ENCODE measurements around the gene PRKCA.
A peak's percentile ranks its signal among the peaks of the same experiment; 100 is the strongest.
"Not testable (repeated sequence)": the region's sequence is repeated elsewhere in the genome, so short reads cannot be mapped to it uniquely, and the experiment has no call there.

Gene PRKCA

DNA sequence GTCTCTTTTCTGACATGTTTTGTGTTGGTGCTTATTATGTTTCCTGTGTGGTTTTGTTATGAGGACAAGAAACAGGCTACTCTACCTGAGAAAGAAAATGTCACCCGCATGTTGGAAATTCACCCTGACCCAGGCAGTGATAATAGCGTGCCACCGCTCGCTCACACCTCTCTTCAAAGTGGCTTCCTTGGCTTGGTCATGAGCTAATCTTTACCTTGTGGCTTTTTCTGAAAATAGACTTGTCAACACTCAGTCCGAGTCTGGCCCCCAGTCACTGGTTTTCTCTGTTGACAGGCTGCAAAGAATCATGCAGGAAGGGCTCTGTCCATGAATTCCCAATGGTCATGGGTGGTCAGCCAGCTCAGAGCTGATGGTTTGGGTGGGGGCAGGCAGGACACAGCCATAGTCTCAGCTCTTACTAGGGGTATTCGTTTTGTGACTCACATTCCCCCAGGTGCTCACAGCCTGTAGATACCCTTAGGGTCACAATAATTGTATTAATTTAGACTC lies 411.2 kb downstream of the PRKCA start:
- DNase-seq (ENCODE audit: low read depth in 2 of 2), result no peak

DNA sequence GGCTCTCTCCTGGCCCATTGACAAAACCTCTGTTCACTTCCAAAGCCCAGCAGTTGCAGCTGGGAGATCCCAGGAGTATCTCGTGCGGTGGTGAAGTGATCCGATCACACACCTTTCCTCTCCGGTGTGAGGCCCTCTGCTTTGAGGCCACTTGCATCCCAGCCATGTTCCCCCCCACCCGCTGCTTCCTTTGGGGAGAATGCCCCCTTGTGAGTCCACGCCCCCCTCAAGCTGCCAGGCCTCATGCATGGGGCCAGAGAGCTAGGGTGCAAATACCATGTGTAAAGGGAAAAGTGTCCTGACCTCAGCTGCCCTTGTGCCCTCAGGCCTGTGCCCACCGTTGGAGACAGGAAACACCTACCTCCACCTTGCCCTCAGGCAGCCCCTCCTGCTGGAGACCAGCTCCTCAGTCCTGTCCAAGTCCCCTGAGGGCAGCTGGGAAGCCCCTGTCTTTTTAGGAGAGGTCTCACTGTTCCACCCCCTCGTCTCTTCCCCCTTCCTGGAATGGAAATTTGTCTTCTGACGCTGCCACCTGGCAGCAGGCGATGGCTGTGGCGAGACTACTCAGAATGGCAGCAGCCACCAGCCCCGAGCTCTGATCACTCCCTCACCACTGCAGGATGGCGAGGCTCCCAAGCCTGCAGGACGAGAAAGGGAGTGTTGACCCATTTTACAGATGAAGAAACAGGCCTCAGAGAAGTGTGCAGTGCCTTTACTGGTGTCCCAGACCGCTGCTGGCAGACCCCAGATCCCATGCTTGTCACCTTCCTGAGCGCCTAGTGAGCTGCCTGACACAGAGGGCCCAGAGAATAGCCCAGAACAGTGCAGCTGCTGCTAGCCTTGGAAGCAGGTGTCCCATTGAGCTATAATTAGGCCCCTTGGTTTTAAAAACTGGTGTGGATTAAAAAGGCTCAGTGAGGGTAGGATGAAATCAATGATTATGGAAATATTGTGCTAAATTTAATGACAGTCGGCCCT lies 411.9 kb downstream of the PRKCA start:
- no peak for DNase-seq (ENCODE audit: low read depth in 2 of 2)

DNA sequence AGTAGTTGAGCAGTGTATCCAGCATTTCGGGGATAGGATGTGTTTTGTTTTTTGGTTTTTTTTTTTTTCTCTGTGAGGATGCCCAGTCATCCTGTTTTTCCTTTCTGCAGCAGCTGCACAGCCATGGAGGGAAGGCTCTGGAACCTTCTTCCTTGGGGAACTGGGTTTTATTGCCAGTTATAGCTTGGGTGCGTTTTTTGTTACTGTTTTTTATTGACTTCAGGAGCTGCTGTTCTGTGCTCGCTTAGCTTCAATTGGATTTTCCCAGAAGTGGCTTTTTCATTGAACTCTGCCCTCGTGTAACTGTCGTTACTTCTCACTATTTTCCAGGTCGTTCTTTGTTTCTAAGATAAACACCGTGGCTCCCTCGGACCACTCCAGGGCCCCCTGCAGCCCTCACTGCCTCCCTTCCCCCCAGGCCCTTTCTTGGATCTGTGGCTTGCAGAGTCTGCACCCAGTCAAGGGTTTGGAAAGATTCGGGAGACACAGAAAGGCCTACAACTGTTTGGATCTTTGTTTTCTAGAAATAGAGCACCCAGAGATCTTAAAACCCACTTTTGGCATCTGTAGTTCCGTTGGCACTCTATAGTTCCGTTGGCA lies 412.8 kb downstream of the PRKCA start:
- no peak for DNase-seq (ENCODE audit: low read depth in 2 of 2)

DNA sequence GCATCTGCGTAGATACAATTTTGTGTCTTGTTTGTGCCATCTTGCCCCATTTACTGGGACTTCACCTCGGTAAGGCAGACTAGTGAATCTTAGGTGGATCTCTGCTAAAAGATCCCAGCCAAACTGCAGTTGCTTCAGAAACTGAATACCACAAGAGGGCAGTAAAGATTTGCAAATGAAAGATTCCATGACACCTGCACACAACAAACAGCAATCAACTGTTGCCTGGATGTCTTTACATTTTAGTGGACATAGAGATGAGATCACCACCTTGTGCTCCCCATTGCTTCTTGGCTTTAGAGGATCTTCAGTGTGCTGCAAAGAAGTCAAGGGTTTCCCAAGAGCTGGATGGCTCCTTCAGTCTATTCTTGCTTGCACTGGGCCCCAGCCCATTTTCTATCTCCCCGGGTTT lies 413.3 kb downstream of the PRKCA start:
- DNase-seq (ENCODE audit: low read depth in 2 of 2), result peak; percentile 26 to 37

DNA sequence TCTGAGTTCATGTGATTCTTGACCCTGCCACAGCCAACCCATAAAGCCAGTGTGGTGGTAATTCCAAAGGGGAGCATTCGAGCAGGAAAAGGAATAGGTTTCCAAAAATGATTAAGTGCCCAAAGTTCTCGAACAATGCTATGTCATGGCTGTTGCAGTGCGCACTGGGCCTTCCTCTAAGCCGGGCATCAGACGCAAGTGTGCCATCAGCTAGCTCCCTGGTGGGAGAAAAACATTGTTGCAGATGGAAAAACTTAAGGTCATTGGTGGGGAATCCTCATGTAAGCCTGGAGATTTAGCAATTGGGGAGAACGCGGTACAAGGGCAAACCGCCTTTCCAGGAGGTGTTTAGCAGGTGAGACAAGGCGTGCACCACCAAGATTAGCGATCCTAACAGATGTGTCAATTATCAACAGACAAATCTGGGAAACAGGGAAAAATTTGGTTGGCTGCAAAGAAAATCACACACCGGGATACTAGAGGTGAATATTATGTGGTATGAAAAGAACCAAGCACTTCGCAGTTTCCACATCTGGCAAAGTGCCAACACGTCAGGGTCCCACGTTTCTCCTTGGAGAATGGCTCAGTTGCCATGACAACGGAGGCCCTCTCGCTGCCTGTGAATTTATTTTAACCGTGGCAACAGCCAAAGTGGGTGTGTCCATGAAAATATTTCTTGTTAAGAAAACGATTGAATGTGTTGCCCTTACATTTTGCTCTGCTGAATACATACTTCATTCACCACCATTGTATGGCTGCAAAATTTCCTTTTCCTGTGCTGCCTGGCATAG lies 414.0 kb downstream of the PRKCA start:
- no peak for DNase-seq (ENCODE audit: low read depth in 2 of 2)

DNA sequence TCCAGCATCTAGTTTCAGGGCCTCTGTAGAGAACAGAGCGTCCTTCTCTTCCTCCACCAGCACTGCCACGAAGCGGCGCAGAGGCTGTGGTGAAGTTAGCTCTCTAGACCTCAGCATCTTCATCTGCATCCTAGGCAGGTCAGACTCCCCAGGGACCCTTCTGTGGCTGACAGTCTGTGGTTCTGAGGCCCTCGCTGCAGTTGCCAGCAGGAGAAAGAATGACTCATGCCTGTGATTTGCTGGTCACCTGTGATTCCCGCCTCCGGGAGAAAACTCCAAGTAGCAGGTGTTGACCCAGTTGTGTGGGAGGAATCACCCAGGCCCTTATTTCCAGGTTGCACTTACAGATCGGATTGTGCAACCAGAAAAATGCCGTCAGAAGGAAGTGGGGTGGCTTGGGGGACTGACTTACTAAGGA lies 415.2 kb downstream of the PRKCA start:
- no peak for DNase-seq (ENCODE audit: low read depth in 2 of 2)

DNA sequence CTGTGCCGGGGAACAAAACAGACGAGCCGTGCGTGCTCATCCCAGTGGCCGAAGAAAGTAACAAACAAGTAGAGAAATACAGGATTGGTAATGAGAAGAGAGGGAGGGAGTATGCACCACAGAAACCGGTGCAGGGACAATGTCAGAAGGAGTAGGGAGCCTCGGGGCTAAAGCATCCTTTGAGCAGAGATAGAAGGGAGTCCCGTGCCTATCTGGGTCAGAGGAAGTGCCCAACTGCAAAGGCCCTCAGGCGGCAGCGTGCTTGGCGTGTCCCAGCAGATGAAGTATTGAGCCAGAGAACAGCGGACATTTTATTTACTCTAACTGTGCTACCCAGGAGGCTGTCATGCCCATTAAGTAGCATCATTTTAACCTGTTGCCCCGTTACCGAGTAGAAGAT lies 417.6 kb downstream of the PRKCA start:
- DNase-seq (ENCODE audit: low read depth in 2 of 2), result no peak

DNA sequence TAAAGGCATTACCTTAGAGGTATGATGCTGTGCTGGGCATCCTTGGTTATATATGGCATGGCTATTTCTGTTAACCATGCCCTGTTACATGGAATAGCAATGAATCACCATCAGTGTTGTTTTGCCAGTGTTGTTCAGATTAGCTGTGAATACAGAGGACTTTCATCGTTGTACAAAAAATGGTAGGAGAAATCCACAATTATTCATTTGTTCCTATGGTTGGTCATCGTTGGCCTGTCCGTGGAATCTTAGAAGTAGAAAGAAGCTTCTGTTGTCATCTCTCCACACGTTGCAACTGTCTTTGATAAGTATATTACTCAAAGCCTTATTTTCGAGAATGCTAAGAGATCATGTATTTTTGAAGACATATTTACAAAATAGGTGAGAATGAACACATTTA lies 418.2 kb downstream of the PRKCA start:
- DNase-seq (ENCODE audit: low read depth in 2 of 2), result no peak

DNA sequence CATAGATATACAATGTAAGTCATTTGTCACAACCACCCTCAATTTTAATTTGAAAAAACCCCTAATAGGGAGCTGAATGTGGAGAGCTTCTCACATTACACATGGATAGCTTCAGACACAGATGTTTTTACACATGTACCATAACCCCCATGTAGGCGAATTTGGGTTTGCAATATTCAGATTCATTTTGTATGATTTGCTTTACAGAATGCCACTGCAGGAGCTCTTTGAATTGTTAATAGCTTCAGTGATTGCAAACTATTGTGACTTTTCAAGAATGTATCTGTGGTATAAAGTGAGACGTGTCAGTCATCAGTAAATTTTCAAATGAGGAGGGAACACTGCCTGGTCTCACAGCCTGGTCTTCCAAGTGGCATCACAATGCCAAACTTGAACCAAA lies 419.9 kb downstream of the PRKCA start:
- DNase-seq (ENCODE audit: low read depth in 2 of 2), result no peak

DNA sequence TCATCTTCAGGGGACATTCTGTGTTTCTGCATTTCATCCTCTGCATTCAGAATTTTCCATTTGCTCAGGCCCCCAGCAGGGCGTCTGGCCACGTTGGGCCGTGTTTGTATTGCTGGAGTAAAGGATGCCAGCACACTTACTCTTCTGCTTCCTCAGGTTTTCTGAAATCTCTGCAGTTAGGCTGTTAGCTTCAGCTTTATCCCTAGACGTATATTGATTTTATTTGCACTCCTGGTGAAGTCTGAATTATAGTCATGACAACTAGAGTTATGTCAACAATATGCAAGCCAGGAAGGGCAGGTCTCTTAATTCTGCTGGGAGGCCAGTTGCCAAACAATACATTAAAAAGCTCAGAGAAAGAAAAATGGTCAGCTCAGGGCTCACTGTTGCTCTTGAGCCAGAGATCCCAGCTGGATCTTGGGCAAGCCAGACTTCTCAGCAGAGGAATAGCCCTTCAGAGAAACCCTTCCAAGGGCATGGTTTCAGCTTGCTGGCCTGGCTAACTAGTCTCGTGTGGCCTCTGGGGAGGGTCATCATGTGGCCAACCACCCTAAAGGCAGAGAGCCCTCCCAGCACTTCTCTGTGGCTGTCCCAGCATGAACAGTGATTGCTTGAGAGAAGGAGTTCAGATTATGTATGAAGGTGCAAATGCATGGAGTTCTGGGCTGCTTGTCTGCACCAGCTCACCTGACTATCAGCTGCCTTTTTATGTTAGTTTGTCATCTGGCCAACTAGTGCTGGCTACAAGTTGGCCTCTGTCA lies 422.3 kb downstream of the PRKCA start:
- DNase-seq (ENCODE audit: low read depth in 2 of 2), result peak in 1 of 2 experiments; percentile 30

DNA sequence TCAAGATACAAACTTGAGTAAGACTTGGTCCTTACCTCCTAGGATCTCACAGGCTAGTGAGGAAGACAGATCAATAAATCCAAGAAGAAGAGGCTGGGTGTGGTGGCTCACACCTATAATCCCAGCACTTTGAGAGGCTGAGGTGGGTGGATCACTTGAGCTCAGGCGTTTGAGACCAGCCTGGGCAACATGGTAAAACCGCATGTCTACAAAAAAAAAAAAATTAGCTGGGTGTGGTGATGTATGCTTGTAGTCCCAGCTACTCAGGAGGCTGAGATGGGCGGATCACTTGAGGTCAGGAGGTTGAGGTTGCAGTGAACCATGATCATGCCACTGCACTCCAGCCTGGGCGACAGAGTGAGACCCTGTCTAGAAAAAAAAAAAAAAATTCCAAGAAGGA lies 423.0 kb downstream of the PRKCA start:
- DNase-seq (ENCODE audit: low read depth in 2 of 2), result not testable (repeated sequence)

DNA sequence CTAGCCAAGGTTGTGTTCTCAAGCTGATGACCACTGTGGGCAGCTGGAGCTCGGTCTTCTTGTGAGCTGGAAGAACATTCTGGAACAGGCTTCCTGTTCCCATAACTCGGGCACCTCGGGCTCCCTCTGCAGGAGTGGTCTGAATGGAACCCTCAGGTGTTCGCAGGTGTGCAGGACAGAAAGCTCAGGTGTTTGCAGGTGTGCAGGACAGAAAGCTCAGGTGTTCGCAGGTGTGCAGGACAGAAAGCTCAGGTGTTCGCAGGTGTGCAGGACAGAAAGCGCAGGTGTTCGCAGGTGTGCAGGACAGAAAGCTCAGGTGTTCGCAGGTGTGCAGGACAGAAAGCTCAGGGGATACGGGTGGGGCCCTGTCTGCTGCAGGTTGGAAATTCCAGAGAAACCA lies 423.5 kb downstream of the PRKCA start:
- DNase-seq (ENCODE audit: low read depth in 2 of 2), result no peak

DNA sequence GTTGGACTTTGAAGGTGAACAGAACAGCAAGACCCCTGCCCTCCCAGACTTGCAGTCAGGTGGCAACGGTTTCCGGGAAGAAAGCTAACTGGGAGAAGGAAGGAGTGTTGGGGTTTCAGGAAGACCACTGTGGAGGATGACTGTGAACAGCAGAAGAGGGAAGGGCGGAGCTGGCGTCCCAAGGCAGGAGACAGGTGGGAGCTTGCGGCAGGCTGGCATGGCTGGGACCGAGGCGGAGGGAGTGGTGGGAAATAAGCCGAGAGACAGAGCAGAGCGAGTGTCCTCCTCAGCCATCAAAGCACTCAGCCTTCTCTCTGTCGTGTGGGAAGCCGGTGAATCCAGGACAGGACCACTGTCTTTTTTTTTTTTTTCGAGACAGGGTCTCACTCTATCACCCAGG lies 424.0 kb downstream of the PRKCA start:
- no peak for DNase-seq (ENCODE audit: low read depth in 2 of 2)

DNA sequence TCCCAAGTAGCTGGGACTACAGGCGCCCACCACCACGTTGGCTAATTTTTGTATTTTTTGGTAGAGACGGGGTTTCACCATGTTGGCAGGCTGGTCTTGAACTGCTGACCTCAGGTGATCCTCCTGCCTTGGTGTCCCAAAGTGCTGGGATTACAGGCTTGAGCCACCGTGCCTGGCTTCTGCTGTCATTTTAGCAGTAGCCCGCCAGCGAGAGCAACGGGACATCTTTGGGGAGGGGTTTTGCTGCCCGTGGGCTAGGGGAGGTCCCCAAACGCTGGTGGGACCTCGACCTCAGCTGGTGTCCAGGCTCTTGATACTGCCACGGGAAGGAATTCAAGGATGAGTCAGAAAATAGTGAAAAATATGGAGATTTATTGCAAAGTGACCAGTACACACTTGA lies 424.4 kb downstream of the PRKCA start:
- DNase-seq (ENCODE audit: low read depth in 2 of 2), result no peak

DNA sequence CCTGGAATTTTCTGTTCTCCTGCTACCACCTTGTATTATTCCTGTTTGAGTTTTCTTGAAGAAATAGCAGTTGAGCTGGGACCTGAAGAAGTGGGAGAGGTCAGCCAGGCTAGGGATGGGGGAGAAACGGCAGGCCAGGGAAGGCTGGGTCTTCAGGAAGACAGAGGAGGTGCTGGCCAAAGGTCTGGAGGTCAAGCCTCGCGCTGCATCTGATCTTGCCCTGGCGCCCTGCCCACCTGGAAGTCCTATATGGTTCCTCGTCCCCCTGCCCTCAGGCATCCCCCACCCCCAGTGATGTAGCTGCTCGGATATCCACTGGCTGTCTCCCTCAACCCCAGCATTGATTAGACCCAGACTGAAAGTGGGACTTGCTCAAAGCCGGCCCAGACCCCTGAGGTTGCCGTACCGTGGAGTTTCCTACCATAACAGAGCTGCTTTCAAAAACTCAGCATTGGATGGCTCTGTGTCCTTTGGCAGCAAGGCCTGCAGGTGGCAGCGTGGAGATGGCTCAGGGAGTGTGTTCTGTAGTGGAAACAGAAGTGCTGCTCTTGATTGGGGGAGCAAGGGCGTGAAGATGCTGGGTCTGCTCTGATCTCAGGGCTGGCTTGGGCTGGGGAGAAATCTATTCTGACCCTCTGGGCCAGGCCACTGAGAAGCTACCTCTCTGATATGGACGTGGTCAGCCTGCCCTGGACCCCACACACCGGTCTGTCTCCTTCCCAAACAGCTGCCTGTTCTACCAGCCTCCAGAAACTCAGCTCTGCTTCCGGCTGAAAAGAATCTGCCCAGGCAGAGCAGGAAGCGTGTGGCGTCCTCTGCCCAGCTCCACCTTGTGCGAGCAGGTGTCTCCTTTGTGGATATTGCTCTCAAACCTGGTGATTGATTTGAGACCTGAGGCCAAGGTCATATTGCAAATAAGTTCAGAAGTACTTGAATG lies 425.5 kb downstream of the PRKCA start:
- DNase-seq (ENCODE audit: low read depth in 2 of 2), result peak in 1 of 2 experiments; percentile 19

DNA sequence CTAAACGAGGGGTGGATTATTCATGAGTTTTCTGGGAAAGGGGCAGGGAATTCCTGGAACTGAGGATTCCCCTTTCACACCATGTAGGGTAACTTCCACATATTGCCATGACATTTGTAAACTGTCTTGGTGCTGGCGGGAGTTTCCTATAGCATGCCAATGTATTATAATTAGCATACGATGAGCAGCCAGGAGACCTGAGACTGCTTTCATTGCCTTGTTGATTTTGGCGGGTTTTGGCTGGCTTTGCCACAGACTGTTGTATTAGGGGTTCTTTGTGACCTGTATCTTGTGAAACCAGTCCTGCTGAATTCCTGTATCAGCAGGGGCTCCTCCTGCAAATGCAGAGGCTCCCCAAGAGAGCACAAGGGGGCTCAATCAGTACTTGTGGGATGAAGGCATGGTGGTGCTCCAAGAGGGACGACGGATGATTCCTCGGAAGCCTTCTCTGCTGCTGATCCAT lies 428.1 kb downstream of the PRKCA start:
- no peak for DNase-seq (ENCODE audit: low read depth in 2 of 2)

DNA sequence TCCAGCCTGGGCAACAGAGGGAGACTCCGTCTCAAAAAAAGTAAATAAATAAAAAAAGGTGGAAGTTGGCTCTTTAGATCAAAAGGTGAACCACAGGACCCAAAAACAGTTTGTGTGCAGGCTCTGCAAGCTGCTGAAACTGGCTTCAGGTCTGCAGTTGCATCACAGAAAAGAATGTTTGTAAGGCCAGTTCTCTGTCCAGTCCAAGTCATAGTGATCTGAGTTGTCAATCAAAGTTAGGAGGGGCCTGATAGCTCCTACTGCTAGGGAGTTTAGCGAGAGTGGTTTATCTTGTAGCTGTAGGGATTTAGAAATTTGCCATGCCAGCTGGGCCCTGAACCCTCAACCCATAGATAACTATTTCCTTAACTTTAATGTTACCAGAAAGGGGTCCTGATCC lies 431.3 kb downstream of the PRKCA start:
- DNase-seq (ENCODE audit: low read depth in 2 of 2), result no peak

DNA sequence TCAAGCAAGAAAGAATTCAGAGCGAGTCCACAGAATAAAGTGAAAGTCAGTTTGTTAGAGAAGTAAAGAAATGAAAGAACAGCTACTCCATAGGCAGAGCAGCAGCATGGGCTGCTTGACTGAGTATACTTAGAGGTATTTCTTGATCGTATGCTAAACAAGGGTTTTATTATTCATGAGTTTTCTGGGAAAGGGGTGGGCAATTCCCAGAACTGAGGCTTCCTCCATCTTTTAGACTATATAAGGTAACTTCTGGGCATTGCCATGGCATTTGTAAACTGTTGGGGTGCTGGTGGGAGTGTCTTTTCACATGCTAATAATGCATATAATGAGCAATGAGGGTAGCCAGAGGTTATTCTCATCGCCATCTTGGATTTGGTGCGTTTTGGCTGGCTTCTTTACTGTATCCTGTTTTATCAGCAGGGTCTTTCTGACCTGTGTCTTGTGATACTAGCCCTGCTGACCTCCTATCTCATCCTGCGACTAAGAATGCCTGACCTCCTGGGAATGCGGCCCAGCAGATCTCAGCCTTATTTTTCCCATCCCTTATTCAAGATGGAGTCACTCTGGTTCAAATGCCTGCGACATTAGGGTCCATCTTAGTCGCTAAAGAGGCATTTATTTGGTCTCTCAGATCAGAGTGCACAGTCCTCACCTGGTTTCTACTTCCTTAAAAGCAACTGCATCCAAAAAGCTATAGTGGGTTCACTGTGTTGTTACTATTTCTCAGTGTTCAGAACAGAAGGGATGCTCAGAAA lies 432.0 kb downstream of the PRKCA start:
- no peak for DNase-seq (ENCODE audit: low read depth in 2 of 2)

DNA sequence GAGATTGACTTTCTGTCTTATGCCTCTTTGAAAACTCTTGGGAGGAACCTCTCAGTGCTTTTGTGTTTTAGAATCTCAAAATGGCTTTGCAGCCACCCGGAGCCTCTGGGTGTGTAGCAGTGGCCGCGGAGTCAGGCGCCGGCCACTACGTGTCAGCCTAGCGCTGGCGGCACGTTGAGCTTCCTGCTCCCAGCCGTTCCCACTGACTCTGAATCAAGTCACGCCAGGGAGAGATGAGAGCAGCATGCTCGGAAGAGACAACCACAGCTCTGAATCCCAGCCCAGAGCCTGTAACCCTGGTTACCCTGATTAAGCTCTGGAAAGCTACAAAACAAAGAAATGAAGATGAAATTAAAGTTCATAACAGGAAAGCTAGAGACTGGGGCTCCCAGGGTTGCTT lies 435.1 kb downstream of the PRKCA start:
- DNase-seq (ENCODE audit: low read depth in 2 of 2), result no peak

All from fibroblast of skin of left biceps (primary cell).